Lung (tissue), 12 donors: Measurements from ENCODE around the gene NAV1. TPM values are rescaled to one million over a fixed set of nuclear protein-coding genes. Genes with fewer than 3 reads are reported as not detected.
"Not testable (repeated sequence)": the region's sequence is repeated elsewhere in the genome, so short reads cannot be mapped to it uniquely, and the experiment has no call there.

Experiments used
- ATAC-seq: fragments of 200-7000 bp; cut with Tn5 transposase; one replicate; pipeline ENCODE4 v1.9.1; 2020; ENCODE audit warnings: moderate number of reproducible peaks; ENCODE audit not compliant: insufficient read depth, low FRiP score
- DNase-seq, 3 donors: peaks; one replicate each; pipeline ENCODE4 v3.0.0-alpha.2; 2013 to 2017
- H3K27ac ChIP-seq, 2 donors: one replicate each; pipeline ENCODE4 v1.5.1; 2013; ENCODE audit warnings: mild to moderate bottlenecking in 2 of 2, moderate library complexity in 2 of 2, control low read depth in 1 of 2, inconsistent platforms in 1 of 2, low read depth in 1 of 2, low read length in 1 of 2
- H3K27me3 ChIP-seq, 3 donors: one replicate each; pipeline ENCODE4 v1.5.1; 2013; ENCODE audit warnings: low read length in 2 of 3; ENCODE audit not compliant: control insufficient read depth in 3 of 3, insufficient read depth in 3 of 3
- H3K36me3 ChIP-seq, 4 donors: one replicate each; pipeline ENCODE4 v1.5.1; 2013; ENCODE audit warnings: low read length in 4 of 4, mild to moderate bottlenecking in 1 of 4, moderate library complexity in 1 of 4; ENCODE audit not compliant: control insufficient read depth in 4 of 4, insufficient read depth in 4 of 4
- H3K4me1 ChIP-seq, 5 donors: one replicate each; pipeline ENCODE4 v1.5.1; 2013; ENCODE audit warnings: low read length in 5 of 5, mild to moderate bottlenecking in 2 of 5, moderate library complexity in 1 of 5; ENCODE audit not compliant: control insufficient read depth in 5 of 5, insufficient read depth in 5 of 5
- H3K4me3 ChIP-seq: one replicate; pipeline ENCODE4 v1.5.1; 2013; ENCODE audit warnings: mild to moderate bottlenecking, control low read depth, moderate library complexity
- H3K9ac ChIP-seq, 2 donors: one replicate each; pipeline ENCODE4 v1.5.1; 2013; ENCODE audit warnings: low read length in 2 of 2, control low read depth in 1 of 2; ENCODE audit not compliant: insufficient read depth in 1 of 2
- H3K9me3 ChIP-seq, 4 donors: one replicate each; pipeline ENCODE4 v1.5.1; 2013; ENCODE audit warnings: low read length in 3 of 4, mild to moderate bottlenecking in 1 of 4, moderate library complexity in 1 of 4; ENCODE audit not compliant: control insufficient read depth in 4 of 4, insufficient read depth in 3 of 4
- WGBS, 2 donors: extraction: QIAGEN DNeasy Blood & Tissue Kit; methylation state at CpG; one replicate each; pipeline ENCODE4 v1.1.7; 2013; 5-methylcytosine and 5-hydroxymethylcytosine counted together
- polyA plus RNA-seq, 2 donors: library from polyadenylated mRNA; stranded (reverse); fragments of 200-250 nt; gene quantifications; one replicate each; pipeline ENCODE4 v1.2.1, GENCODE V29; 2013
- total RNA-seq, 2 donors: library from RNA; depleted of rRNA in 1 of 2; stranded (reverse); fragments of >200 nt in 1 of 2; gene quantifications; one replicate each; pipeline ENCODE4 v1.2.1, GENCODE V29; 2014 to 2021
- TF ChIP-seq, protein P1 (sequence below): IDR thresholded peaks from 2 replicates; pipeline ENCODE4 v1.5.1; 2012; ENCODE audit warnings: mild to moderate bottlenecking; ENCODE audit errors: control extremely low read depth, extremely low read depth
- donor health status: control.
- donor health status: control.
- donor health status: Bipolar disorder and iron deficiency.
- donor health status: healthy.
- donor health status: DM: yes; HTN: yes; CAD: no.

Gene NAV1
- total and polyA plus RNA-seq, 4 donors: 6.5 to 38.6 (median 17.9) TPM

DNA sequence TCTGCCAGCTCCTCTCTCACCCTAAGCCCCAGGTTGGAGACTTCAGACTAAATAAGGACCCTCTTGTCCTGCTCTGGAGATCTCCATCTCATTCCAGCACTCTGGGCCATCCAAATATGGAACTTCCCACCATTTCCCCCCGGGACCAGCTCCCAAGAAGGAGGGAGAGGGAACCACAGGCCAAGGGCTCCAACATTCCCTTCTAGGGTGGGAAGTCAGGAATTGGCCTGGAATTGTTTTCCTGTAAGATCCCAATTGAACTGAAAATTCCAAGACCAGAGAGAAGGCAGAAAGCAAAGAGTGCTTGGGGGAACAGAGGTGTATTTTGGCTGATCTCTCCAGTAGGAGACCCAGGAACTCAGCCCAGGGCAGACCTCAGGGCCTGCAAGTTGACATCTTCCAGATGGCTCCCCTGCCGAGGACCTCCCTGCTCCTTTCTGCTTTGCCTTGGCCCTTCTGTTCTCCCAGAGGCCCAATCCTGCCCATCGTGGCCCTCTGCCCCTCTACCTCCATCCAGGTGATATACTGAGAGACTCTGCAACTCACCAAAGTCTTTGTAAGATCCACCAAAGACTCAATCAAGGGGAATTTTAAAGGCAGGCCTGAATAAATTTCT lies 46.9 kb upstream of the NAV1 start:
- Histone ChIP-seq H3K9me3 (peaks cover 0 to 1% (median 0%) of the 10 kb centered on the region in 4 donors), H3K9ac (no peak overlapping the region), H3K4me1 (peaks cover 25 to 88% (median 50%) of the 10 kb centered on the region in 5 donors), H3K27ac (peak overlapping the region in 1 of 2 donors; percentile 65), H3K4me3 (no peak overlapping the region), H3K36me3 (peaks cover 0 to 51% (median 44%) of the 10 kb centered on the region in 4 donors), H3K27me3 (no peaks in the 10 kb centered on the region)
- TF ChIP-seq, protein P1, sequence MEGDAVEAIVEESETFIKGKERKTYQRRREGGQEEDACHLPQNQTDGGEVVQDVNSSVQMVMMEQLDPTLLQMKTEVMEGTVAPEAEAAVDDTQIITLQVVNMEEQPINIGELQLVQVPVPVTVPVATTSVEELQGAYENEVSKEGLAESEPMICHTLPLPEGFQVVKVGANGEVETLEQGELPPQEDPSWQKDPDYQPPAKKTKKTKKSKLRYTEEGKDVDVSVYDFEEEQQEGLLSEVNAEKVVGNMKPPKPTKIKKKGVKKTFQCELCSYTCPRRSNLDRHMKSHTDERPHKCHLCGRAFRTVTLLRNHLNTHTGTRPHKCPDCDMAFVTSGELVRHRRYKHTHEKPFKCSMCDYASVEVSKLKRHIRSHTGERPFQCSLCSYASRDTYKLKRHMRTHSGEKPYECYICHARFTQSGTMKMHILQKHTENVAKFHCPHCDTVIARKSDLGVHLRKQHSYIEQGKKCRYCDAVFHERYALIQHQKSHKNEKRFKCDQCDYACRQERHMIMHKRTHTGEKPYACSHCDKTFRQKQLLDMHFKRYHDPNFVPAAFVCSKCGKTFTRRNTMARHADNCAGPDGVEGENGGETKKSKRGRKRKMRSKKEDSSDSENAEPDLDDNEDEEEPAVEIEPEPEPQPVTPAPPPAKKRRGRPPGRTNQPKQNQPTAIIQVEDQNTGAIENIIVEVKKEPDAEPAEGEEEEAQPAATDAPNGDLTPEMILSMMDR: no peak
- DNase-seq: peak in 1 of 3 donors; percentile 44
- ATAC-seq: no peak
- 73 to 96% methylated on average over 3 of the region's 3 CpGs for WGBS, 2 donors

DNA sequence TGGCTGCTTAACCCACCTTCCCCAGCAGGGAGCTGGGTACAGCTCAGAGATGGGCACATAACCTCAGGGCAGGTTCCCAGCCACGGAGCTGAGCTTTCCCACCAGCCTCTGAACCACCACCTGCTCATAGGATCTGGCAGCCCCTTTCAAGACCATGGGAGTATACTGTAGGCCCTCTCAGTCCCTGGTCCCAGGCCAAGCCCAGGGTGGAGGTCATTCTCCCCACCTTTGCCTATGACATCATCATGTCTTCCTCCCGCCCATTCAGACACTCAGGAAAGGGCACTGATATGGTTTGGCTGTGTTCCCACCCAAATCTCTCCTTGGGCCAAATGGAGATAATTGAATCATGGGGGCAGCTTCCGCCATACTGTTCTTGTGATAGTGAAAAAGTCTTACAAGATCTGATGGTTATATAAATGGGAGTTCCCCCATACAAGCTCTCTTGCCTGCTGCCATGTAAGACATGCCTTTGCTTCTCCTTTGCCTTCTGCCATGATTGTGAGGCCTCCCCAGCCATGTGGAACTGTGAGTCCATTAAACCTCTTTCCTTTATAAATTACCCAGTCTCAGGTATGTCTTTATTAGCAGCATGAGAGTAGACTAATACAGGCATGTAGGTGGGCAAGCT lies 45.8 kb upstream of the NAV1 start:
- Histone ChIP-seq H3K36me3 (peaks cover 0 to 40% (median 35%) of the 10 kb centered on the region in 4 donors), H3K4me1 (peaks cover 25 to 87% (median 51%) of the 10 kb centered on the region in 5 donors), H3K27ac (peak overlapping the region in 1 of 2 donors; percentile 74)
- not testable (repeated sequence) for H3K27me3 ChIP-seq, H3K9me3 ChIP-seq, H3K4me3 ChIP-seq, H3K9ac ChIP-seq, ATAC-seq, DNase-seq
- WGBS, 2 donors: 83 to 84% methylated on average over 3 of the region's 3 CpGs

DNA sequence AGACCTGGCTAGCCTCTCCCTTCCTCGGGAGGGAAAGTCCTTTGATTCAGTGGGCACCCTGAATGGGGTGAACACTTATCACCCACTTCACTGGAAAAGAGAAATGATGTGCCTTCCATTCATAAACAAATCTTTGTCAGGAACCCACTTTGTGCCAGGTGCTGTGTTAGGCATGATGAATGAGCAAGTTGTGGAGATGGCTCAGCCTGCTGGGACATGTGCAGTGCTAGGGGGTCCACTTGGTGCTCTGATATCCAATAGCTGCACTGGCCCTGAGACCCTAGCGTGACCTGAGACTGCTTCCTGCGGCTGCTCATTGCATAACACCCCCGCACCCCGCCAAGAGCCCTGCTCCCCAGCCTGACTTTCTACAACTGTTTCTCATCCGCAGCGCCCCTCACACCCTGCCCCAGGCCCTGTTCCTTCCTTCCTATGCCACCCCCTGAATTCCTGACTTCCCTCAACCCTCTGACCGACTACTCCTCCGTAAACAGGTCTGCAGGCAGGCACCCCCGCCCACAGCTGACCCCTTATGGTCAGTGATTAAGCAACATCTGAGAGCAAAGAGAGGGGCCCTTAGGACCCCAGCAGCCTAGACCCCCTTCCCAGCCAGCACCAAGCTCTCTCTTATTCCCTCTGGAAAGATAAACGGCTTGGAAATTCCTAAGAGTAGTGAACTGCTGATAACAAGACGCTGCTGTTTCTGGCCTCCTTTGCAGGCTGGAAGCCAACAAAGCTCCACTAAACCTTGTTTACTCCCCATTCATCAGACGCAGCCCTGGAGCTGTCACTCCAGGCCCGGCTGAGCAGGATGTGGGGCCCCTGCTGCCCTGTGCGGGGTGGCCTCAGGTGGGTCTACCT lies 44.9 kb upstream of the NAV1 start:
- WGBS, 2 donors: 16 to 24% methylated on average over 15 of the region's 15 CpGs
- no peak for ATAC-seq
- Histone ChIP-seq H3K27ac (peak overlapping the region in 1 of 2 donors; percentile 74), H3K36me3 (peaks cover 0 to 35% (median 34%) of the 10 kb centered on the region in 4 donors), H3K9me3 (peaks cover 0 to 1% (median 0%) of the 10 kb centered on the region in 4 donors), H3K9ac (no peak overlapping the region), H3K27me3 (no peaks in the 10 kb centered on the region), H3K4me3 (no peak overlapping the region), H3K4me1 (peaks cover 25 to 85% (median 48%) of the 10 kb centered on the region in 5 donors)
- peak; percentile 93 to 98 (median 98) for DNase-seq
- TF ChIP-seq, protein P1: no peak
